Uterus (tissue), 4 donors: ENCODE results near the gene TOMM70. TPM values are rescaled to one million over a fixed set of nuclear protein-coding genes. Genes with fewer than 3 reads are reported as not detected.
"Not testable (repeated sequence)": the region's sequence is repeated elsewhere in the genome, so short reads cannot be mapped to it uniquely, and the experiment has no call there.

Source experiments
- DNase-seq, 2 donors: peaks; one replicate each; pipeline ENCODE4 v3.0.0-alpha.2; 2019 to 2020
- H3K27ac ChIP-seq, 2 donors: fragments of 200-600 bp; sonication (generic); 1 replicate in 1 of 2; 2 replicates in 1 of 2; pipeline ENCODE4 v1.5.1; 2016 to 2018
- H3K27me3 ChIP-seq, 2 donors: fragments of 200-600 bp; sonication (generic); one replicate each; pipeline ENCODE4 v1.5.1; 2018 to 2019; ENCODE audit warnings: control low read depth in 1 of 2
- H3K36me3 ChIP-seq, 2 donors: fragments of 200-600 bp; sonication (generic); one replicate each; pipeline ENCODE4 v1.5.1; 2019; ENCODE audit warnings: control low read depth in 1 of 2
- H3K4me1 ChIP-seq, 2 donors: fragments of 200-600 bp; sonication (generic); one replicate each; pipeline ENCODE4 v1.5.1; 2018 to 2019; ENCODE audit warnings: control low read depth in 1 of 2
- H3K4me3 ChIP-seq, 2 donors: fragments of 200-600 bp; sonication (generic); 1 replicate in 1 of 2; 2 replicates in 1 of 2; pipeline ENCODE4 v1.5.1; 2018 to 2019; ENCODE audit warnings: mild to moderate bottlenecking in 1 of 2
- H3K9me3 ChIP-seq, 2 donors: fragments of 200-600 bp; sonication (generic); one replicate each; pipeline ENCODE4 v1.5.1; 2019; ENCODE audit warnings: control low read depth in 1 of 2
- POLR2A ChIP-seq, 2 donors: fragments of 450-650 bp; IDR thresholded peaks; one replicate each; pipeline ENCODE4 v1.6.1; 2016; ENCODE audit warnings: antibody characterized with exemption in 2 of 2, mild to moderate bottlenecking in 1 of 2, moderate library complexity in 1 of 2
- intact Hi-C: fragments of 100-400 bp; cut with DNase I; formaldehyde crosslinking; loops from one replicate; pipeline ENCODE4 v1.15.1; 2023; ENCODE audit warnings: low total_unique reads
- total RNA-seq, 4 donors: library from RNA; depleted of rRNA in 3 of 4; stranded (reverse); fragments of >200 nt in 3 of 4; gene quantifications; one replicate each; pipeline versions ENCODE4 v1.1.0 to v1.2.4, GENCODE V29; 2014 to 2023
- TF ChIP-seq, protein P1 (sequence below), 4 experiments: fragments of 200-600 bp in 2 of 4; fragments of 450-650 bp in 2 of 4; sonication (generic) in 2 of 4; IDR thresholded peaks; one replicate each; pipeline ENCODE4 v1.5.1; 2016 to 2019; ENCODE audit warnings: antibody characterized with exemption in 4 of 4, mild to moderate bottlenecking in 2 of 4, moderate library complexity in 1 of 4
- donor health status: DM: yes; HTN: yes; CAD: no.

TOMM70 gene
- total RNA-seq, 4 donors from 2014 or later: 16.8 to 86.1 (median 35.9) TPM

DNA sequence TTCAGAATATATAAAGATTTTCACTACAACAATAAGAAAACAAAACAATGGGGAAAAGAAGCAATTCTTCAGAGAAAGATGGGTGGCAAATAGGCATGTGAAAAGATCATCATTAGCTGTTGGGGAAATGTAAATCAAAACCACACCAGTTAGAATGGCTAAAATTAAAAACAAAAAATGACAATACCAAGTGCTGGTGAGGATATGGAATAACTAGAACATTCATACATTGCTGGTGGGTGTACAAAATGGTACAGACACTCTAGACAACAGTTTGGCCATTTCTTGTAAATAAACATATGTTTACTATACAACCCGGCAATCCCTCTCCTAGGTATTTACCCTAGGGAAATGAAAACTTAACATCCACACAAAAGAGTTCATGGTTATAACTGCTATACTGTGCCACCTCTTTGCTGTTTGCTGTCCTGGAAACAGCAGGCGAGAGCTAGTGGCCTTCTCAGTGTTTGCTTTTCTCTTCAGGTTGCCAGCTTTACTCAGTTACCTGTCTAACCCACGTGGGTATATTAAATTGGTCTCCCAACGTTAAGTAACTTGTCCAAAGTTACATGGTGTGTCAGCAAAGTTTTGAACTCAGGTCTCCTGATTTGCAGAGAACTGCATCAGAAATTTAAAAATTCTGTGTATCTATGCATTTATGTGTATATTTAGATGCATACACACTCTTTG, 70.9 kb downstream of the TOMM70 start:
- no peak for DNase-seq
- intact Hi-C loops: no loop called here
- Histone ChIP-seq H3K27me3 (no peaks in the 10 kb centered on the region), H3K27ac (no peak overlapping the region), H3K9me3 (no peaks in the 10 kb centered on the region), H3K36me3 (no peaks in the 10 kb centered on the region), H3K4me1 (no peaks in the 10 kb centered on the region), H3K4me3 (no peak overlapping the region)
- no peak for TF ChIP-seq POLR2A (IDR thresholded peaks at IDR 0.05)
- TF ChIP-seq, protein P1, sequence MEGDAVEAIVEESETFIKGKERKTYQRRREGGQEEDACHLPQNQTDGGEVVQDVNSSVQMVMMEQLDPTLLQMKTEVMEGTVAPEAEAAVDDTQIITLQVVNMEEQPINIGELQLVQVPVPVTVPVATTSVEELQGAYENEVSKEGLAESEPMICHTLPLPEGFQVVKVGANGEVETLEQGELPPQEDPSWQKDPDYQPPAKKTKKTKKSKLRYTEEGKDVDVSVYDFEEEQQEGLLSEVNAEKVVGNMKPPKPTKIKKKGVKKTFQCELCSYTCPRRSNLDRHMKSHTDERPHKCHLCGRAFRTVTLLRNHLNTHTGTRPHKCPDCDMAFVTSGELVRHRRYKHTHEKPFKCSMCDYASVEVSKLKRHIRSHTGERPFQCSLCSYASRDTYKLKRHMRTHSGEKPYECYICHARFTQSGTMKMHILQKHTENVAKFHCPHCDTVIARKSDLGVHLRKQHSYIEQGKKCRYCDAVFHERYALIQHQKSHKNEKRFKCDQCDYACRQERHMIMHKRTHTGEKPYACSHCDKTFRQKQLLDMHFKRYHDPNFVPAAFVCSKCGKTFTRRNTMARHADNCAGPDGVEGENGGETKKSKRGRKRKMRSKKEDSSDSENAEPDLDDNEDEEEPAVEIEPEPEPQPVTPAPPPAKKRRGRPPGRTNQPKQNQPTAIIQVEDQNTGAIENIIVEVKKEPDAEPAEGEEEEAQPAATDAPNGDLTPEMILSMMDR (IDR thresholded peaks at IDR 0.05): no peak

DNA sequence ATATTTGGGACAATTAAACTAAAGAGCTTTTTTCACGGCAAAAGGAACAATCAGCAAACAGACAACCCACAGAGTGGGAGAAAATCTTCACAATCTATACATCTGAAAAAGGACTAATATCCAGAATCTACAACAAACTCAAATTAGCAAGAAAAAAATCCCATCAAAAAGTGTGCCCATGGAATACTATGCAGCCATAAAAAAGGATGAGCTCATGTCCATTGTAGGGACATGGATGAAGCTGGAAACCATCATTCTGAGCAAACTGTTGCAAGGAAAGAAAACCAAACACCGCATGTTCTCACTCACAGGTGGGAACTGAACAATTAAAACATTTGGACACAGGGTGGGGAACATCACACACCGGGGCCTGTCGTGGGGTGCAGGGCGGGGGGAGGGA, 73.5 kb downstream of the TOMM70 start:
- not testable (repeated sequence) for DNase-seq

DNA sequence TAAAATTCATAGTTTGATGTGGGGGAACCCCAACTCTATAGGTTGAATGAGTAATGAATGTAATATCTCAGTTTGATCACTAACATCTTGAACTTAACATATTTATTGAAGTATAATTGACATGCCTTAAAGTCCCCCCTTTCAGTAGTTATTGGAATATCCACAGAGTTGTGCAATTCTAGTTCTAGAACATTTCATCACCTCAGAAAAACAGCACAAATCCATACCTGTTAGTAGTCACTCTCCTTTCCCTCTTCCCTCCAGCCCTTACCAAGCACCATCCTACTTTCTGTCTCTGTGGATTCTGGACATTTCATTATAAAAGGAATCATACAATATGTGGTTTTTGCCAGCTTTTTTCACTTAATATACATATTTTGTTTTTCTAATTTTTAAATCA, 75.1 kb downstream of the TOMM70 start:
- Histone ChIP-seq H3K4me1 (no peaks in the 10 kb centered on the region), H3K27me3 (no peaks in the 10 kb centered on the region), H3K9me3 (no peaks in the 10 kb centered on the region), H3K4me3 (no peak overlapping the region), H3K27ac (no peak overlapping the region), H3K36me3 (no peaks in the 10 kb centered on the region)
- no peak for TF ChIP-seq POLR2A (IDR thresholded peaks at IDR 0.05)
- TF ChIP-seq, protein P1 (IDR thresholded peaks at IDR 0.05): no peak
- DNase-seq: no peak
- intact Hi-C loops: no loop called here

More for the DNA sequence above, 73.5 kb downstream of the TOMM70 start:
- H3K9me3 ChIP-seq, H3K36me3 ChIP-seq, intact Hi-C loops, H3K4me1 ChIP-seq, H3K4me3 ChIP-seq, H3K27ac ChIP-seq, H3K27me3 ChIP-seq: not testable (repeated sequence)

DNA sequence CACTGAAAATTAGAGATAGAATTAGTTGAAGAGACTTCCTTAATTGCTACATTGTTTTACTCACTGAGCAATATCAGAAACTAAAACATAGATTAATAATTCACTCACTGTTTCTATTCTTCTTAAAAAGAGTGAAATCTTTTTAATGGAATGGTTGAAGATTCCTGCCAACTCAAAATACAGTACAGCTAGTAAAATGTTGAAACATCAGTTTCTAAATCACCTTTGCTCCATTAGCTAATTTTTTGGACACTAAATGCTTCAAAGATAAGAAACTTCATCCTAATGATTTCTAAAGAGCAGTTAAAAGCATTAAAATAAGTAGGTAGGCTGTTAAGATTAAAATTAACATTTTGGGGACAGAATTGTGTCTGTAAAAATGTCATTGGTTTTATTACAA, 76.8 kb downstream of the TOMM70 start:
- intact Hi-C loops: no loop called here
- Histone ChIP-seq H3K4me1 (no peaks in the 10 kb centered on the region), H3K27ac (no peak overlapping the region), H3K27me3 (no peaks in the 10 kb centered on the region), H3K9me3 (no peaks in the 10 kb centered on the region), H3K36me3 (no peaks in the 10 kb centered on the region), H3K4me3 (no peak overlapping the region)
- no peak for DNase-seq
- no peak for TF ChIP-seq POLR2A (IDR thresholded peaks at IDR 0.05)
- TF ChIP-seq, protein P1 (IDR thresholded peaks at IDR 0.05): no peak

DNA sequence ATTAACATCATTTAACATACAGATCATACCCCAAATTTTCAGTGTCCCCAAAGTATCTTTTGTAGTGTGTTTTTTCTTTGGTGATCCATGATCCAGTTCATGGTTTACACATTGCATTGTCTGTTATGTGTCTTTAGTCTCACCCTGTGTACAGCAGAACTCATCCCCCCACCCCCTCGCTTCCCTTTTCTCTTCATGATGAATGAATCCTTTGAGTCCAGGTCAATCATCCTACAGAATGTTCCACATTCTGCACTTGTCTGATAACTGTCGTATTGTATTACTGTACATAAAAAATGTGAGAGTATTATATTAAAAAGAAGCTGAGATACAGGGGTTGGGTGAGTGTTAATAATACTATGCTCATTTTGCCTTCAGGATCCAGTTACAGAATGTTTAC, 80.9 kb downstream of the TOMM70 start:
- no peak for DNase-seq
- no peak for TF ChIP-seq POLR2A (IDR thresholded peaks at IDR 0.05)
- TF ChIP-seq, protein P1 (IDR thresholded peaks at IDR 0.05): no peak
- no peaks in the 10 kb centered on the region for H3K36me3 ChIP-seq
- intact Hi-C loops: no loop called here
- H3K4me1 ChIP-seq: no peaks in the 10 kb centered on the region
- H3K9me3 ChIP-seq: no peaks in the 10 kb centered on the region
- H3K27me3 ChIP-seq: no peaks in the 10 kb centered on the region
- H3K27ac ChIP-seq: no peak overlapping the region
- H3K4me3 ChIP-seq: no peak overlapping the region

DNA sequence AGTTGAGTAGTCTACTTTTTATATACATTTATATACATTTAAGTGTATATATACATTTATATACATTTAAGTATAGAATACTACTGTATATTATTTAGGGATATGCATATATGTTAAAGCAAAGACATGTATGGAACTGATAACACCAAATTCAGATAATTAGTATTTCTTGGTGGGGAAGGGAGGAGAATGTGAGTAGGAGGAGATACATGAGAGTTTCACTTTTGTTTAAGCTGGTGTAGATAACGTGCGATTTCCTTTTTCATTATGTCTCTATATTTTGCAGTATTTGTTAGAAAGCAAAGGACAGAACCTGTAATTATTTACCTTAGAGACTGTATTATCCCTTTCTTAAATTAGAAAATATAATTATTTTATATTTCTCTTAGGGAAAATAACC, 83.0 kb downstream of the TOMM70 start:
- intact Hi-C loops: no loop called here
- no peak overlapping the region for H3K27ac ChIP-seq
- H3K4me3 ChIP-seq: no peak overlapping the region
- H3K9me3 ChIP-seq: no peaks in the 10 kb centered on the region
- no peak for TF ChIP-seq POLR2A (IDR thresholded peaks at IDR 0.05)
- TF ChIP-seq, protein P1 (IDR thresholded peaks at IDR 0.05): no peak
- no peaks in the 10 kb centered on the region for H3K36me3 ChIP-seq
- no peaks in the 10 kb centered on the region for H3K27me3 ChIP-seq
- H3K4me1 ChIP-seq: no peaks in the 10 kb centered on the region
- no peak for DNase-seq
